Lower leg skin (tissue), 4 donors: ENCODE results near the gene CUL4A. TPM values are rescaled to one million over a fixed set of nuclear protein-coding genes. Genes with fewer than 3 reads are reported as not detected.

Experiments used
- DNase-seq, 2 donors: peaks; one replicate each; pipeline ENCODE4 v3.0.0-alpha.2; 2019; ENCODE audit warnings: low spot score in 2 of 2
- H3K4me3 ChIP-seq: fragments of 200-600 bp; sonication (generic); 2 replicates; pipeline ENCODE4 v1.5.1; 2017; ENCODE audit warnings: mild to moderate bottlenecking, low read depth; ENCODE audit not compliant: poor library complexity, severe bottlenecking
- POLR2A ChIP-seq, 2 donors: fragments of 450-650 bp; IDR thresholded peaks; one replicate each; pipeline ENCODE4 v1.6.1; 2016 to 2017; ENCODE audit warnings: antibody characterized with exemption in 2 of 2, mild to moderate bottlenecking in 1 of 2, moderate library complexity in 1 of 2
- WGBS, 2 donors: methylation state at CpG; one replicate each; pipeline ENCODE4 v1.1.5; 2018; 5-methylcytosine and 5-hydroxymethylcytosine counted together
- intact Hi-C: fragments of 100-400 bp; cut with DNase I; formaldehyde crosslinking; loops from one replicate; pipeline ENCODE4 v1.15.0; 2023; ENCODE audit warnings: low total_unique reads
- total RNA-seq, 4 donors: library from RNA; depleted of rRNA; stranded (reverse); fragments of >200 nt; gene quantifications; one replicate each; pipeline ENCODE4 v1.1.0, GENCODE V29; 2016
- TF ChIP-seq, protein P1 (sequence below), 3 donors: fragments of 450-650 bp; IDR thresholded peaks; one replicate each; pipeline ENCODE4 v1.5.1; 2016; ENCODE audit warnings: antibody characterized with exemption in 3 of 3, mild to moderate bottlenecking in 3 of 3, moderate library complexity in 2 of 3

The CUL4A gene
- total RNA-seq, 4 donors from 2014 or later, result 80.7 to 146 (median 105) TPM

GRCh38 chr13:113273321-113273720 is 63.9 kb downstream of the CUL4A start:
- DNase-seq, result no peak
- intact Hi-C loops, result loop anchor here (10.0 kb wide), 1 partner anchor 121 kb away; no protein-coding TSS in a partner anchor

DNA sequence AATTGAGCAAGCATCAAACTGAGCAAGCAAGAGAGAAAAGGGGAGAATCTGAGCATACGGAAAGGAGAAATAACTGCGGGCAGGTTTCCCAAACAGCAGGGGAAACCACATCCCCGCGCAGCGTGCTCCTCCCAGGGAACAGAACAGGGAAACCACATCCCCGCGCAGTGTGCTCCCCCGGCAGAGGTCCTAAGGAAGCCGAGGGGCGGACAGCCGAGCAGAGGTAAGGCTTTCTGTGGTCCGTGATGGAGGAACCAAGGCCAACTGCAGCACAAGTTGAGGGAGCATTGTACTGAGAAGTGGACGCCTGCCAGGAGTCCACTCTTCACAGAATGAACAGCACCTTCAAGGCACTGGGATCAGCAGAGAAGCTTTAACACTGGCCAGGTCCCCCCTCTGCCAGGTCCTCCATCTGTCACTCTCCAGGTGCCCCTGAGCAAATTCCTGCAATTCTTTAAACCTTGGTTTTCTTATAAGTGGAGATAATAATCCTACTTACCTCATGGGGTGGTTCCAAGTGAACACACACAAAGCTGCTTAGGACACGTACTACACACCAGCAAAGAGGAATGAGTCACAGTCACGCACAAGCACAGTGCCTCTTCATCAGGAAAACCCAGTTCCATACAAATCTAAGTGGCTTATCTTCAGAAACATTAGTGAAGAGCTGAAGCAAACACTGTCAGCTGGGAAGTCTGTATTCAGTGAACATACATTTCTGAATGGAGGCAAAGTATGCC is 64.6 kb downstream of the CUL4A start:
- intact Hi-C loops, result loop anchor here (10.0 kb wide), 1 partner anchor 121 kb away; no protein-coding TSS in a partner anchor
- WGBS, 2 donors, result 70 to 71% methylated on average over 15 of the region's 15 CpGs
- TF ChIP-seq POLR2A (IDR thresholded peaks at IDR 0.05), result no peak
- TF ChIP-seq, protein P1, sequence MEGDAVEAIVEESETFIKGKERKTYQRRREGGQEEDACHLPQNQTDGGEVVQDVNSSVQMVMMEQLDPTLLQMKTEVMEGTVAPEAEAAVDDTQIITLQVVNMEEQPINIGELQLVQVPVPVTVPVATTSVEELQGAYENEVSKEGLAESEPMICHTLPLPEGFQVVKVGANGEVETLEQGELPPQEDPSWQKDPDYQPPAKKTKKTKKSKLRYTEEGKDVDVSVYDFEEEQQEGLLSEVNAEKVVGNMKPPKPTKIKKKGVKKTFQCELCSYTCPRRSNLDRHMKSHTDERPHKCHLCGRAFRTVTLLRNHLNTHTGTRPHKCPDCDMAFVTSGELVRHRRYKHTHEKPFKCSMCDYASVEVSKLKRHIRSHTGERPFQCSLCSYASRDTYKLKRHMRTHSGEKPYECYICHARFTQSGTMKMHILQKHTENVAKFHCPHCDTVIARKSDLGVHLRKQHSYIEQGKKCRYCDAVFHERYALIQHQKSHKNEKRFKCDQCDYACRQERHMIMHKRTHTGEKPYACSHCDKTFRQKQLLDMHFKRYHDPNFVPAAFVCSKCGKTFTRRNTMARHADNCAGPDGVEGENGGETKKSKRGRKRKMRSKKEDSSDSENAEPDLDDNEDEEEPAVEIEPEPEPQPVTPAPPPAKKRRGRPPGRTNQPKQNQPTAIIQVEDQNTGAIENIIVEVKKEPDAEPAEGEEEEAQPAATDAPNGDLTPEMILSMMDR (IDR thresholded peaks at IDR 0.05), result no peak
- no peak for DNase-seq
- no peak overlapping the region for H3K4me3 ChIP-seq

More at GRCh38 chr13:113273321-113273720, 63.9 kb downstream of the CUL4A start:
- WGBS, 2 donors, result 81 to 83% methylated on average over 6 of the region's 6 CpGs
- H3K4me3 ChIP-seq, result no peak overlapping the region
- TF ChIP-seq POLR2A (IDR thresholded peaks at IDR 0.05), result no peak
- TF ChIP-seq, protein P1 (IDR thresholded peaks at IDR 0.05), result no peak

- WGBS, 2 donors, result 67 to 74% methylated on average over 3 of the region's 3 CpGs
- DNase-seq, result no peak
- intact Hi-C loops, result loop anchor here (10.0 kb wide), 1 partner anchor 120 kb away; no protein-coding TSS in a partner anchor
- no peak overlapping the region for H3K4me3 ChIP-seq
- TF ChIP-seq, protein P1 (IDR thresholded peaks at IDR 0.05), result no peak
- TF ChIP-seq POLR2A (IDR thresholded peaks at IDR 0.05), result no peak
Measured at GRCh38 chr13:113274721-113275120, 65.3 kb downstream of the CUL4A start.

DNA sequence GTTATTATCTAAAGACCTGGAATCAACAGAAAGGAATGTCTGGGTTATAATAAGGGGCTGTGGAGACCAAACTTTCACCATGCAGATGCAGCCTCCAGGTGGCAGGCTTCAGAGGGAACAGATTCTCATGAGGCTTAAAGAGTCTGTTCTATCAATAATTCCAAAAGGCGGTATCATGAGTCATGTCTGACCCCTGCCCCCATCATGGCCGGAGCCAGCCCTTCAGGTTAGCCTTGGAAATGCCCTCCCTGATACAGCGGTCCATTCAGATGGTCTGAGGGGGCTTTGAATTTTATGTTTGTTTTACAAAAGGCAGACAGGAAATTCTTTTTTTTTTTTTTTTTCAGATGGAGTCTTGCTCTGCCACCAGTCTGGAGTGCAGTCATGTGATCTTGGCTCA is 66.0 kb downstream of the CUL4A start:
- 8 to 17% methylated on average over 3 of the region's 3 CpGs for WGBS, 2 donors
- no peak overlapping the region for H3K4me3 ChIP-seq
- intact Hi-C loops, result loop anchor here (10.0 kb wide), 1 partner anchor 119 kb away; no protein-coding TSS in a partner anchor
- no peak for DNase-seq
- no peak for TF ChIP-seq POLR2A (IDR thresholded peaks at IDR 0.05)
- TF ChIP-seq, protein P1 (IDR thresholded peaks at IDR 0.05), result no peak

DNA sequence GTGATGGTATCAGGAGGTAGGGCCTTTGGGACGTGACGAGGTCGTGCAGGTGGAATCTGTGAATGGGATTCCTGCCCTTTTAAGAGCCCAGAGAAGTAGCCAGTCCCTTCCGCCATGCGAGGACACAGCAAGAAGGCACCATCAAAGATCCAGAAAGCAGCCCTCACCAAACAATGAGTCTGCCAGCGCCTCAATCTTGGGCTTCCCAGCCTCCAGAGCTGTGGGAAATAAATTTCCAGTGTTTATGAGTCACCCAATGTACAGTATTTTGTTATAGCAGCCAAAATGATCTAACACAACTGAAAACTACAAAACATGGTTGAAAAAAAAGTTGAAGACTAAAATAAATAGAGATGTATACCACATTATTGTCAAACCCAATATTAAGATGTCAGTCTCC is 70.7 kb downstream of the CUL4A start:
- WGBS, 2 donors, result 83 to 93% methylated on average over 6 of the region's 6 CpGs
- DNase-seq, result no peak
- H3K4me3 ChIP-seq, result no peak overlapping the region
- intact Hi-C loops, result no loop called here
- TF ChIP-seq, protein P1 (IDR thresholded peaks at IDR 0.05), result no peak
- TF ChIP-seq POLR2A (IDR thresholded peaks at IDR 0.05), result no peak
